Anterior cingulate cortex (tissue), 58 donors: ENCODE data around the gene ZNF862.
A peak's percentile ranks its signal among the peaks of the same experiment; 100 is the strongest.

ENCODE experiments used
- DNase-seq, 58 donors: peaks; one replicate each; lab custom pipeline; 2025; lab: John Stamatoyannopoulos, UW

ZNF862 gene

DNA sequence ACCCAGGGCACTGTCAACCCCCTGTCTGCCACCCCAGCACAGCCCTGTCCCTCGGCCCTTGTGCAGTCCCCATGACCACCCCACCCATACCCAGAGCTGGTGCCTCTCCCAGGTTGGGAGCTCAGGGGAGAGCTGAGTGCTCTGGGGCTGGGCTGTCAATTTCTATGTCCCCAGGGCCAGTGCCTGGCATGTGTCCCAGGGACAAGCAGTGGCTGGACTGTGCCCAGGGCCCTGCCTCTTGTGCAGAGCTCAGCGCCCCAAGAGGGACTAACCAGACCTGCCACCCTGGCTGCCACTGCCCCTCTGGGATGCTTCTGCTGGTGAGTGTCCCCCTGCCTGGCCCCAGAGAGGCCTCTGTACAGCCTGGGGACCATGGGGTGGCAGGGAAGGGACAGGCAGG, 29.0 kb upstream of the ZNF862 start:
- DNase-seq: peak in 18 of 58 donors; percentile 4 to 54 (median 12)

DNA sequence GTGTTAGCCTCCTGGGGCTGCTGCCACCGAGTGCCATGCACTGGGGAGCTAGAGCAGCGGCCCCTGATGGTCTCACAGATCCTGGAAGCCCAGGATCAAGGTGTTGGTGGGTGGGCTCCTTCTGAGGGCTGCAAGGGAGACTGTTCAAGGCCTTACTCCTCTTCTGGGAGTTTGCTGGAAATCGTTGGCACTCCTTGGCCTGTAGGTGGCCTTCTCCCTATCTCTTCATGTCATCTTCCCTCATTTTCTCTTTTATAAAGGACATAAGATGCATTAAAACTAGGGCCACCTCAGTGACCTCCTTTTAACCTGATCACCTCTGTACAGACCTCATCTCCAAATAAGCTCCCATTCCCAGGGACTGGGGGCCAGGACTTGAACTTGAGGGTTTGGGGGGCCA, 27.0 kb upstream of the ZNF862 start:
- DNase-seq: no peak

DNA sequence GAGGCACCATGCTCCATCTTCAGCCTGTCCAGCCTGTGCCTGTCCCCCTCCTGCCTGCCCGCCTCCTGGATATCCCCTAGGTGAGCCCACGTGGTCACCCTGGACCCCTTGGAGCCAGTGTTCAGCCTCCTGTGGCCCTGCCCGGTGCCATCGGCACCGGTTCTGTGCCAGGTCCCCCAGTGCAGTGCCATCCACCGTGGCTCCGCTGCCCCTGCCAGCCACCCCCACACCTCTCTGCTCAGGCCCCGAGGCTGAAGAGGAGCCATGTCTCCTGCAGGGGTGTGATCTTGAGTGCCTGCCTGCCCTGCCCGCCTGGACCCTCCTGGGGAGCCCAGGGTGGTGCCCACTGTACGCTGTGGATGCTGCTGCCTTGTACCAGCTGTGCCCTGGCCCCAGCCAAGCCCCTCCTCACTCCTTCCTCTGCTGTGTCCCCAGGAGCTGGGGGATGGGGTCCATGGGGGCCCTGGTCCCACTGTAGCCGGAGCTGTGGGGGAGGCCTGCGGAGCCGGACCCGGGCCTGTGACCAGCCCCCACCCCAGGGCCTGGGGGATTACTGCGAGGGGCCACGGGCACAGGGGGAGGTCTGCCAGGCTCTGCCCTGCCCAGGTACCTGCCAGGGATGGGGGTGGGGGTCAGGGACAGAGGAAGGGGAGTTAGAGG, 26.2 kb upstream of the ZNF862 start:
- no peak for DNase-seq

DNA sequence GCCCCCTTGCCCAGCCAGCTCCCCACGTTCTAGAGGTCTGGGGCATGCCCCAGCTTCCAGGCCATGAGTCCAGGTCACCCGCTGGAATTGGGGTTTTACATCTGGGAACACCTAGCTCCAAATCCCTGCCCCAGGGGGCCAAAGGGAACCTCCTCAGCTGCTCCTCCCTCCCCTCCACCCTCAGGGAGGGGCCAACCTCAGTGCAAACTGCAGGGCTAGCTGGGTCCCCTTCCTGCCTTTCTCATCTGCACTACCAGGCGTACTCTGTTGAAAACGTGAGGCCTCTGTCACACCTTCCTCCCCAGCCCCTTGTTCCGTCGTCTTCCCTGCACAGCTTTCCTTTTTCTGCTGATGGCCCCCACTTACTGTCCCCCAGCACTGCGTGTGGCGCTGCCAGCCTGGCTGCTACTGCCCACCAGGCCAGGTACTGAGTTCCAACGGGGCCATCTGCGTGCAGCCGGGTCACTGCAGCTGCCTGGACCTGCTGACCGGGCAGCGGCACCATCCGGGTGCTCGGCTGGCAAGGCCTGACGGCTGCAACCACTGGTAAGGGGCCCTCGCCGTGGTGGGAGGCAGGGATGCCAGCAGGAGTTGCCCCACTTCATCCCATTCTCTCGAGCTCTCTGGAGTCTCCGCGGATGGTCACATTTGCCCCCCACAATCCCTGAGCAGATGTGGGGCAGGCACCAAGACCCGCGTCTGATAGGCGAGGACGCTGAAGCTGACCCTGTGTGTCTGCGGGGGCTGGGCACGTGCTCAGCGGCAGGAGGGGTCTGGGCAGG, 24.7 kb upstream of the ZNF862 start:
- DNase-seq: no peak

DNA sequence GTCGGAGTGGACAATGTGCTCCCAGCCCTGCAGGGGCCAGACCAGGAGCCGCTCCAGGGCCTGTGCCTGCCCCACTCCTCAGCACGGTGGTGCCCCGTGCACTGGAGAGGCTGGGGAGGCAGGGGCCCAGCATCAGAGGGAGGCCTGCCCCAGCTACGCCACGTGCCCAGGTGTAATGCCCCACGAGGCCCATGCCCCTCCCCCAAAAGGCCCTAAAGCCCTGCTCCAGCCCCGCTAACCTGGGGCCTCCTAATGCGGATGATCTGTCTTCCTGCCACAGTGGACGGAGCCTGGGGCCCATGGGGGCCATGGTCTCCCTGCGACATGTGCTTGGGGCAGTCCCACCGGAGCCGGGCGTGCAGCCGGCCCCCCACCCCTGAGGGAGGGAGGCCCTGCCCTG, 23.7 kb upstream of the ZNF862 start:
- DNase-seq: no peak

DNA sequence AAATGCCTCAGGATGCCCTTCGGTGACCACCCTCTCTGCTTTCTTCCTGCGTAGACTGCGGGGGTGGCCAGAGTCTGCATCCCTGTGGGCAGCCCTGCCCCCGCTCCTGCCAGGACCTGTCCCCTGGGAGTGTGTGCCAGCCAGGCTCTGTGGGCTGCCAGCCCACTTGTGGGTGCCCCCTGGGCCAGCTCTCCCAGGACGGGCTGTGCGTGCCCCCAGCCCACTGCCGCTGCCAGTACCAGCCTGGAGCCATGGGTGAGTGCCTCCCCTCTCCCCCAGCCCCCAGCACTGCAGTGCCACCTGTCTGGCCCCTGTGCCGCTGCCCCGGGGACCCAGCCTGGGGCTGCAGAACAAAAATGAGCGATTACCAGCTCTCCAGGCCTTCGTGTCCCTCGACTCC, 23.1 kb upstream of the ZNF862 start:
- no peak for DNase-seq

DNA sequence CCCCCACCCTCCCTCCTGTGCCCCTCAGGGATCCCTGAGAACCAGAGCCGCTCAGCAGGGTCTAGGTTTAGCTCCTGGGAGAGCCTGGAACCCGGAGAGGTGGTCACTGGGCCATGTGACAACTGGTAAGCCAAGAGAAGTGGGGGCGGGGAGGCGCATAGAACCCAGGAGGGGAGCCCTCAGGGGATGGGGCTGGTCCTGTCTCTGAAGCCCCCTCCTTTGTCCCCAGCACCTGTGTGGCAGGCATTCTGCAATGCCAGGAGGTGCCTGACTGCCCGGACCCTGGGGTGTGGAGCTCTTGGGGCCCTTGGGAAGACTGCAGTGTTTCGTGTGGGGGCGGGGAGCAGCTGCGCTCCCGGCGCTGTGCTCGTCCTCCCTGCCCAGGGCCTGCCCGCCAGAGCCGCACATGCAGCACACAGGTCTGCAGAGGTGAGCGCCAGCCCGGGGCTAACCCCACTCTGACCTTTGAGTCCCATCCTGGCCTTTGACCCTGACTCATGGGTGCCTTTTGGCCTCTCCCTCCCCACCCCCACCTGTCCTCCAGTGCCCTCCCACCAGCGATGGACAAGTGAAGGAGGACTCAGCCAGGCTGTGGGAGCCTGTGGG, 22.4 kb upstream of the ZNF862 start:
- no peak for DNase-seq

DNA sequence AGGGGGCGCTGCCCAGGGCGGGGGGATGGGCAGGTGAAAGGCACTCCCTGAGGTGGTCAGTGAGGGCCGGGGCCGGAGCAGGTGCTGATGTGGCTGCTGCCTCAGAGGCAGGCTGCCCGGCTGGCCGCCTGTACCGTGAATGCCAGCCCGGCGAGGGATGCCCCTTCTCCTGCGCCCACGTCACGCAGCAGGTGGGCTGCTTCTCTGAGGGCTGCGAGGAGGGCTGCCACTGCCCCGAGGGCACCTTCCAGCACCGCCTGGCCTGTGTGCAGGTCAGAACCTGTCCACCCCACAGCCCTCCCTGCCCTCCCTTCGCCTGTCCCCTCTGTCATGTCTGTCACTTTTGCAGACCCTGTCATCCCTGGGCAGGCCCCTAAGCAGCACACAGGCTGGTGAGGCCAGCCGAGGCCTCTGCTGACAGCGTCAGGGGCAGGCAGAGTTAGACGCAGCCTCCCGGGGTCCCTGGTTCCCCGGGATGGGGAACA, 21.9 kb upstream of the ZNF862 start:
- no peak for DNase-seq

DNA sequence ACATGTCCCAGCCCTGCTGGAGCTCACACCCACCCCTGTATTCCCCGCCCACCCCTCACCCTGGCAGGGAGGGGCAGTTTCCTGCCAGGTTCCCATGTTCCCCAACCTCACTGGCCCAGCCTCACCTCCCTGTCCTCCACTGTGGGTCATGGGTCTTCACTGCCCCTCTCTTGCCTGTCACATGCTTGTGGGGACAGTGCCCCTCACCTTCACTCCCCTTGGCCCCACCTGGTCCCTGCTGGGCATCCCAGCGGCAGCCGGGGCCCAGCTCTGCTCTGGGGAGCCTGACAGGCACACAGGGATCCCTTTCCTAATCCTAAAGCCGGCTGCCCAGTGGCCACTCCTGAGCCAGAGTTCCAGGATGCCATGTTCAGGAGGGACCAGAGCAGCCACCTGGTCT, 21.4 kb upstream of the ZNF862 start:
- DNase-seq: no peak

DNA sequence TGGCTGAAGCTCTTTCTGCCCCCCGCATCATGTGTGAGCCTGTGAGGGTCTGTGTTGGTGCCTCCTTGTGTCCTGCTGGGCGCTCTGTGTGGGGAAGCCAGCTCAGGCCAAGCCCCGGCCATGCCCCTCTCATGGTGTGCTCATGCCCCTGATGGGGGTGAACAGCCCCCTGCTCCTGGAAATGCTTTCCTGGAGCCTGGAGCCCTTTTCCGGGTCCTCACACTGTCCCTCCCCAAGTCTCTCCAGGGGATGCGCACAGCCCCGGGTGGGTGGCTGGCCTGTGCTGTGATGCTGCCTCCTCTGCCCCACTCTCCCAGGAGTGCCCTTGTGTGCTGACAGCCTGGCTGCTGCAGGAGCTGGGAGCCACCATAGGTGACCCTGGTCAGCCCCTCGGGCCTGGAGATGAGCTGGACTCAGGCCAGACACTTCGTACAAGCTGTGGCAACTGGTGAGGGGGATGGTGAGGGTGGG, 20.8 kb upstream of the ZNF862 start:
- DNase-seq: no peak

DNA sequence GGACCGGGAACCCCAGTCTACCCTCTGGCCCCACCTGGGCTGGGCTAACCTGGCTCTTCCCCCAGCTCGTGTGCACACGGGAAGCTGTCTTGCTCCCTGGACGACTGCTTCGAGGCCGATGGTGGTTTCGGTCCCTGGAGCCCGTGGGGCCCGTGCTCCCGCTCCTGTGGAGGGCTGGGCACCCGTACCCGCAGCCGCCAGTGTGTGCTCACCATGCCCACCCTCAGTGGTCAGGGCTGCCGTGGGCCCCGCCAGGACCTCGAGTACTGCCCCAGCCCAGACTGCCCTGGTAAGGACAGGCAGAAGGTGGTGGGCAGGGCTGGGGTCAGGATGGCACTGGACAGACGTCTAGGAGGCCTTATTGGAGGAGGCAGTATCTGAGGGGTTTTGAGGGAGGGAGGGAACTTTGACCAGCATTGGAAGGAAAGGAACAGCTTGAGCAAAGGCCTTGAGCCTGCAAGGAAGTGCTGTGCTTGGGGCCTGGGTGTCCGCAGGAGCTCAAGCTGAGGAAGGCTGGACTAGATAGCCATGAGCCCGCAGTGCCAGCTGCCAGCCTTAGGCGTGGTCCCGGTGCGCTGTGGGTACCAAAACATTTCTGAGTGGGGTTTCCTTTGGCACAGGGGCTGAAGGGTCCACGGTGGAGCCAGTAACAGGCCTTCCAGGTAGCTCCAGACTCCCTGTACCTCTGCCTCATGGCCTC, 20.2 kb upstream of the ZNF862 start:
- no peak for DNase-seq

DNA sequence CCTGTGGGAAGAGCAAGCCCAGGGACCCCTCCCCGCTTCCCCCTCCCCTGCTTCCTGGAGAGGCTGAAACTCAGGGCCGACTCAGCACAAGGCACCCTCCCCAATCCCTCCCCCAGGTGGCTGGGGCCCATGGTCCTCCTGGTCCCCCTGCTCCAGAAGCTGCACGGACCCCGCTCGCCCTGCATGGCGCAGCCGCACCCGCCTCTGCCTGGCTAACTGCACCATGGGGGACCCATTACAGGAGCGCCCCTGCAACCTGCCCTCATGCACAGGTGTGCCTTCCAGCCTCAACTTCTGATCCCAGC, 19.7 kb upstream of the ZNF862 start:
- DNase-seq: no peak

DNA sequence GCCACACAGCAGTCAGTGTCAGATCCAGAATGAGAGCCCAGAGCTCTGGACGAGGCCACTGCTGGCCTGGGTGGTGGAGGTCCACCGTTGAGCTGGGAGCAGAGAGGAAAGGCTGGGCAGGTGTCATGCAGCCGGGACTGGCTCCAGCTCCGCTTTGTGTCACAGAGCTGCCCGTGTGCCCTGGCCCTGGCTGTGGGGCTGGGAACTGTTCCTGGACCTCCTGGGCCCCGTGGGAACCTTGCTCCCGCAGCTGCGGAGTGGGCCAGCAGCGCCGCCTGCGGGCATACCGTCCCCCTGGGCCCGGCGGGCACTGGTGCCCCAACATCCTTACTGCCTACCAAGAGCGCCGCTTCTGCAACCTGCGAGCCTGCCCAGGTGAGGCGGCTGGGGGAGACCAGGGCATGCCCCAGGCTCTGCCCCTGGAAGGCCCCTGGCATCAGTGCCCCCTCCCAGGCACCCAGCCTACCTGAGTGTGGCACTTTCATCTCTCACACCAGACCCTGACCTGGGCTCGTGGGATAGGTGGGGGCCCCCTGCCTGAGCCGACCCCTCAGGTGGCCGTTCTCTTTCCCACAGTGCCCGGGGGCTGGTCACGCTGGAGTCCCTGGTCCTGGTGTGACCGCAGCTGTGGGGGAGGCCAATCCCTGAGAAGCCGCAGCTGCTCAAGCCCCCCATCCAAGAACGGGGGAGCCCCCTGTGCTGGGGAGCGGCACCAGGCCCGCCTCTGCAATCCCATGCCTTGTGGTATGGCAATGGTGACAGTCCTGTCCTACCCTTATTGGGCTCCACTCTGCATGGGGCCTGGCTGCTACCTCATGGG, 18.8 kb upstream of the ZNF862 start:
- peak in 3 of 58 donors; percentile 12 to 31 (median 28) for DNase-seq

DNA sequence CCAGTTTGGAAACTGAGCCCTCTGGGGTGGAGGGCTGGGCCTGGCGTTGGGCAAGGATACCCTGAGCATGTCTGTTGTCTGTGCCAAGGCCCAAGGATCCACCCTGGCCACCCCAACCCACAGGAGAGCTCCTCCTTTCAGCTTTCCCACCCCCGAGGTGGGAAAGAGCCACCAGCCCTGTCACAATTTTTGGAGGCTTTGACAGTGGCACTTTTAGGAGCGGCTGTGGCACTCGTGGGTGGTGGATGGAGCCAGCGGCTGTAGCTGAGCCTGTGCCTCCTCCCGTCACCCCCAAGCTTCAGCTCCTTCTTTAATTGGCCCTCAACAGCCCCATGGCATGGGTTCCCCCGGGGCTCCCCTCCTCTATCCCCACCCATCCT, 18.2 kb upstream of the ZNF862 start:
- DNase-seq: no peak

DNA sequence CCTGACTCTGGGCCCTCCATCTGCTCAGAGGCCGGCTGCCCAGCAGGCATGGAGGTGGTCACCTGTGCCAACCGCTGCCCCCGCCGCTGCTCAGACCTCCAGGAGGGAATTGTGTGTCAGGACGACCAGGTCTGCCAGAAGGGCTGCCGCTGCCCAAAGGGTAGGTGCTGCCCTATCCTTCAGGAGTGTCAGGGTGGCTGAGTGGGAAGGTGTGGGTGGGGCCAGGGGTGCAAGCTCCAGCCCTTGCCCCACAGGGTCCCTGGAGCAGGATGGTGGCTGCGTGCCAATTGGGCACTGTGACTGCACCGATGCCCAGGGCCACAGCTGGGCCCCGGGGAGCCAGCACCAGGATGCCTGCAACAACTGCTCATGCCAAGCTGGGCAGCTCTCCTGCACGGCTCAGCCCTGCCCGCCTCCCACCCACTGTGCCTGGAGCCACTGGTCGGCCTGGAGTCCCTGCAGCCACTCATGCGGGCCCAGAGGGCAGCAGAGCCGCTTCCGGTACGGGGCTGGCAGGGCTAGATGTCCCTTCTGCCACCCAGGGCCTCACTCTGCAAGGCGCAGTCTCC, 17.5 kb upstream of the ZNF862 start:
- DNase-seq: no peak

DNA sequence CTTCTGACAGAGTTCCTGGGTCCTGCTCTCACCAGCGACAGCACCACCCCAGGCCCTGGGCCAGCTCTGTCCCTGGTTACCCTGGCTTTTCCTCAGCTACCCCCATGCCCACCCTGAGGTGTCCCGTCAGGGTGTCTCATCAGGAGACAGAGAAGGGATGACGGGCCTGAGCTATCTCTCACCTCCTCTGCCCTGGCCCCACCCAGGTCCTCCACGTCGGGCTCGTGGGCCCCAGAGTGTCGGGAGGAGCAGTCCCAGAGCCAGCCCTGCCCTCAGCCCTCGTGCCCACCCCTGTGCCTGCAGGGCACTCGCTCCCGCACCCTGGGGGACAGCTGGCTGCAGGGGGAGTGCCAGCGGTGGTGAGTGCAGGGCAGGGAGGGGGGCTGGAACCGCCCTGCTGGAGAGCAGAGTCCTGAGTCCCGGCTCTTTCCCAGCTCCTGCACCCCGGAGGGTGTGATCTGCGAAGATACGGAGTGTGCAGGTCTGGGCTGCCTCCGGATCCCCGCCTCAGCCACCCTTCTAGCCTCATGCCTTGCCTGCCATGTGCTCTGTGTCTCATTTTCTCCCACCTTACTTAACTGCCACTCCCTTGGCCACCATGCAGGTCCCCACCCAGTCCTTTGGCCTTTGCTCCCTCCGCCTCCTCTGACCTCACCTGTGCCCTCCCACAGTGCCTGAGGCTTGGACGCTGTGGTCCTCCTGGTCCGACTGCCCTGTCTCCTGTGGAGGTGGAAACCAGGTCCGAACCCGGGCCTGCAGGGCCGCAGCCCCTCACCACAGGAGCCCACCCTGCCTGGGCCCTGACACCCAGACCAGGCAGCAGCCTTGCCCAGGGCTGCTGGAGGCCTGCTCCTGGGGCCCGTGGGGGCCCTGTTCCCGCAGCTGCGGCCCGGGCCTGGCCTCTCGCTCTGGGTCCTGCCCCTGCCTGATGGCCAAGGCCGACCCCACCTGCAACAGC, 16.7 kb upstream of the ZNF862 start:
- DNase-seq: no peak

DNA sequence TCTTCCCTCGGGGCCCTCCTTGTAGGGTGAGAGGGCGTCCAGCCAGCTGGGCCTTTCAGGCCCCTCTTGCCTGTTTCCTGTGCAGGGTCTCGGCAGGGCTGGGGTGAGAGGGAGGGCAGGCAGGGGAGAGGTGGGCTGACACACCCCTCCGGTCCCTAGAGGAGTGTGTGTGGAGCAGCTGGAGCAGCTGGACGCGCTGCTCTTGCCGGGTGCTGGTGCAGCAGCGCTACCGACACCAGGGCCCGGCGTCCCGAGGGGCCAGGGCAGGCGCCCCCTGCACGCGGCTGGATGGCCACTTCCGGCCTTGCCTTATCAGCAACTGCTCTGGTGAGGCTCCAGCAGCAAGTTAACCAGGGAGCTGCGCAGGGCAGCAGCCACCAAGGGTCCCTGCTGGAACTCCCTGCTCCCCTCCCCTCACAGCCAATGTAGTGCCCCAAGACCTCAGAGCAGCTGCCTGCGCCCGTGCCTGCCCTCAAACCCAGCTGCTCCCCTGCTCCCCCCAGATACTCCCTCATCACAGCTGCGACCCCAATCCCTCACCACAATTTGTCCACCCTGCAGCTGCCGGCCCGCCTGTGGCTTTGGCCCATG, 15.7 kb upstream of the ZNF862 start:
- DNase-seq: no peak

DNA sequence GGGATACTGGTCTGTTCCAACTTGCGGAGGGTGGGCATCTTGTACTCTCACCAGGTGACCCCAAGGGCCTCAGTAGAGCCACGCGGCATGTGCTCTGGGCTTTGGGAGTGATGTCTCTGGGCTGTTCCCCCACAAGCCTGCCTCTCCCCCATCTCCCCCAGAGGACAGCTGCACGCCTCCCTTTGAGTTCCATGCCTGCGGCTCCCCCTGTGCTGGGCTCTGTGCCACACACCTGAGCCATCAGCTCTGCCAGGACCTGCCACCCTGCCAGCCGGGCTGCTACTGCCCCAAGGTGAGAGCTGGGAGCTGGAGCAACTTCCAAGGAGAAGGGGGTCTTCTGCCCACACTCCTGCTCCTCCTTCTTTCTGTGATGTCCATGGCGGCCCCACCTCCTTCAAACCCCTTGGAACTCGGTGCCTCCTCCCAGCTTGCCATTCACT, 15.0 kb upstream of the ZNF862 start:
- DNase-seq: no peak
